Esophagus squamous epithelium (tissue), 5 donors: ENCODE data around the gene STON2. TPM values are rescaled to one million over a fixed set of nuclear protein-coding genes. Genes with fewer than 3 reads are reported as not detected.

ENCODE experiments used
- DNase-seq: peaks from one replicate; lab custom pipeline; 2025; lab: John Stamatoyannopoulos, UW
- H3K27ac ChIP-seq, 4 donors: fragments of 200-600 bp; sonication (generic); one replicate each; pipeline ENCODE4 v1.5.1; 2016 to 2019; ENCODE audit warnings: mild to moderate bottlenecking in 1 of 4
- H3K27me3 ChIP-seq, 4 donors: fragments of 200-600 bp; sonication (generic); 1 replicate in 3 of 4; 2 replicates in 1 of 4; pipeline versions ENCODE4 v1.5.1 to v1.6.0; 2017 to 2021; ENCODE audit warnings: antibody characterized with exemption in 1 of 4
- H3K36me3 ChIP-seq, 3 donors: fragments of 200-600 bp; sonication (generic); one replicate each; pipeline ENCODE4 v1.5.1; 2016 to 2019
- H3K4me1 ChIP-seq, 3 donors: fragments of 200-600 bp; sonication (generic); one replicate each; pipeline ENCODE4 v1.5.1; 2017 to 2019
- H3K4me3 ChIP-seq, 4 donors: fragments of 200-600 bp; sonication (generic); 1 replicate in 3 of 4; 2 replicates in 1 of 4; pipeline ENCODE4 v1.5.1; 2016 to 2019; ENCODE audit warnings: mild to moderate bottlenecking in 2 of 4, moderate library complexity in 1 of 4
- H3K9me3 ChIP-seq, 3 donors: fragments of 200-600 bp; sonication (generic); one replicate each; pipeline ENCODE4 v1.5.1; 2016 to 2019
- POLR2A ChIP-seq, 4 donors: fragments of 450-650 bp; IDR thresholded peaks; one replicate each; pipeline ENCODE4 v1.6.1; 2017; ENCODE audit warnings: antibody characterized with exemption in 4 of 4, mild to moderate bottlenecking in 4 of 4, moderate library complexity in 3 of 4
- WGBS, 2 donors: methylation state at CpG; one replicate each; pipeline ENCODE4 v1.1.5; 2018; 5-methylcytosine and 5-hydroxymethylcytosine counted together
- intact Hi-C: fragments of 100-400 bp; cut with DNase I; formaldehyde crosslinking; loops from one replicate; pipeline ENCODE4 v1.15.0; 2022
- total RNA-seq, 4 donors: library from RNA; depleted of rRNA; stranded (reverse); fragments of >200 nt; gene quantifications; one replicate each; pipeline ENCODE4 v1.1.0, GENCODE V29; 2016
- TF ChIP-seq, protein P1 (sequence below), 6 experiments: fragments of 450-650 bp in 4 of 6; fragments of 200-600 bp in 2 of 6; sonication (generic) in 2 of 6; IDR thresholded peaks; one replicate each; pipeline ENCODE4 v1.5.1; 2016 to 2019; ENCODE audit warnings: antibody characterized with exemption in 6 of 6, mild to moderate bottlenecking in 4 of 6, moderate library complexity in 4 of 6
- donor health status: DM: yes; HTN: yes; CAD: no.

The STON2 gene
- total RNA-seq, 4 donors from 2014 or later: 58.7 to 71.6 (median 67.1) TPM

- no peak overlapping the region for H3K4me3 ChIP-seq
Measured at GRCh38 chr14:81366214-81366613, 33.9 kb downstream of the STON2 start.

GRCh38 chr14:81363746-81364378 is 36.3 kb downstream of the STON2 start:
- Histone ChIP-seq H3K27me3 (no peaks in the 10 kb centered on the region), H3K9me3 (no peaks in the 10 kb centered on the region), H3K4me3 (no peak overlapping the region), H3K4me1 (peaks cover 9 to 51% (median 25%) of the 10 kb centered on the region in 3 donors), H3K27ac (peak overlapping the region; percentile 11 to 65 (median 40)), H3K36me3 (peaks cover 0 to 4% (median 0%) of the 10 kb centered on the region in 3 donors)
- no peak for DNase-seq
- WGBS, 2 donors: 36% methylated on average over 4 of the region's 4 CpGs
- intact Hi-C loops: no loop called here
- no peak for TF ChIP-seq POLR2A (IDR thresholded peaks at IDR 0.05)
- TF ChIP-seq, protein P1, sequence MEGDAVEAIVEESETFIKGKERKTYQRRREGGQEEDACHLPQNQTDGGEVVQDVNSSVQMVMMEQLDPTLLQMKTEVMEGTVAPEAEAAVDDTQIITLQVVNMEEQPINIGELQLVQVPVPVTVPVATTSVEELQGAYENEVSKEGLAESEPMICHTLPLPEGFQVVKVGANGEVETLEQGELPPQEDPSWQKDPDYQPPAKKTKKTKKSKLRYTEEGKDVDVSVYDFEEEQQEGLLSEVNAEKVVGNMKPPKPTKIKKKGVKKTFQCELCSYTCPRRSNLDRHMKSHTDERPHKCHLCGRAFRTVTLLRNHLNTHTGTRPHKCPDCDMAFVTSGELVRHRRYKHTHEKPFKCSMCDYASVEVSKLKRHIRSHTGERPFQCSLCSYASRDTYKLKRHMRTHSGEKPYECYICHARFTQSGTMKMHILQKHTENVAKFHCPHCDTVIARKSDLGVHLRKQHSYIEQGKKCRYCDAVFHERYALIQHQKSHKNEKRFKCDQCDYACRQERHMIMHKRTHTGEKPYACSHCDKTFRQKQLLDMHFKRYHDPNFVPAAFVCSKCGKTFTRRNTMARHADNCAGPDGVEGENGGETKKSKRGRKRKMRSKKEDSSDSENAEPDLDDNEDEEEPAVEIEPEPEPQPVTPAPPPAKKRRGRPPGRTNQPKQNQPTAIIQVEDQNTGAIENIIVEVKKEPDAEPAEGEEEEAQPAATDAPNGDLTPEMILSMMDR (IDR thresholded peaks at IDR 0.05): no peak

More at GRCh38 chr14:81366214-81366613, 33.9 kb downstream of the STON2 start:
- H3K36me3 ChIP-seq: peaks cover 0 to 14% (median 0%) of the 10 kb centered on the region in 3 donors
- peak overlapping the region; percentile 35 to 68 (median 54) for H3K27ac ChIP-seq
- 0 to 17% methylated on average over 1 of the region's 6 CpGs for WGBS, 2 donors
- no peak for DNase-seq
- peaks cover 9 to 59% (median 25%) of the 10 kb centered on the region in 3 donors for H3K4me1 ChIP-seq
- TF ChIP-seq, protein P1 (IDR thresholded peaks at IDR 0.05): no peak
- no peak for TF ChIP-seq POLR2A (IDR thresholded peaks at IDR 0.05)
- no peaks in the 10 kb centered on the region for H3K9me3 ChIP-seq
- intact Hi-C loops: no loop called here
- no peaks in the 10 kb centered on the region for H3K27me3 ChIP-seq

- Histone ChIP-seq H3K4me3 (no peak overlapping the region), H3K36me3 (no peaks in the 10 kb centered on the region), H3K27me3 (no peaks in the 10 kb centered on the region), H3K27ac (no peak overlapping the region), H3K4me1 (peaks cover 0 to 7% (median 0%) of the 10 kb centered on the region in 3 donors), H3K9me3 (peaks cover 0 to 4% (median 0%) of the 10 kb centered on the region in 3 donors)
- no peak for DNase-seq
- TF ChIP-seq, protein P1 (IDR thresholded peaks at IDR 0.05): no peak
- TF ChIP-seq POLR2A (IDR thresholded peaks at IDR 0.05): no peak
- WGBS, 2 donors: 11 to 92% methylated on average over 1 to 5 of the region's 5 CpGs
- intact Hi-C loops: no loop called here
Measured at GRCh38 chr14:81353691-81354323, 46.3 kb downstream of the STON2 start.

DNA sequence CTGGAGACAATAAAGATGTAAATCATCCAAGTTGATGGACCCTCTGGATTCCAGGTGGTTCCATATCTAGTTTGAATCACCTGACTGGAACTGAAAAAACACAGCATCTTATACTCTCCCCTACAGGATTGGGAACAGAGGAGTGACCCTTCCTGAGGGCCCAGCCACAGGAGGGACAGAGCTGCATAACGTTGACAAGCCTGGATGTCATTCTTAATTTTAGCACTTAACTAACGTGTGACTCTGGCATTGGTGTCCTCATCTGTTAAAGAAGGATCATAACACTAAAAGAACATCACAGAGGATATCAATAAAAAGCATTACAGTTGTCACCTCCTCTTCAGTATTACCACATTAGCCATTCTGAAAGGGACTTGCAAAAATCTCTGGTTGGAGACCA is 47.7 kb downstream of the STON2 start:
- no peaks in the 10 kb centered on the region for H3K27me3 ChIP-seq
- TF ChIP-seq, protein P1 (IDR thresholded peaks at IDR 0.05): no peak
- no peak for TF ChIP-seq POLR2A (IDR thresholded peaks at IDR 0.05)
- no peak for DNase-seq
- H3K4me1 ChIP-seq: peaks cover 0 to 7% (median 0%) of the 10 kb centered on the region in 3 donors
- WGBS, 2 donors: 78 to 83% methylated on average over 2 of the region's 2 CpGs
- peaks cover 0 to 4% (median 0%) of the 10 kb centered on the region in 3 donors for H3K9me3 ChIP-seq
- H3K36me3 ChIP-seq: no peaks in the 10 kb centered on the region
- no peak overlapping the region for H3K4me3 ChIP-seq
- intact Hi-C loops: no loop called here
- no peak overlapping the region for H3K27ac ChIP-seq

- intact Hi-C loops: no loop called here
- Histone ChIP-seq H3K27me3 (no peaks in the 10 kb centered on the region), H3K9me3 (peaks cover 0 to 4% (median 0%) of the 10 kb centered on the region in 3 donors), H3K4me3 (no peak overlapping the region), H3K4me1 (peaks cover 0 to 7% (median 0%) of the 10 kb centered on the region in 3 donors), H3K27ac (no peak overlapping the region), H3K36me3 (no peaks in the 10 kb centered on the region)
- no peak for DNase-seq
- TF ChIP-seq, protein P1 (IDR thresholded peaks at IDR 0.05): no peak
- TF ChIP-seq POLR2A (IDR thresholded peaks at IDR 0.05): no peak
Measured at GRCh38 chr14:81351205-81351604, 48.9 kb downstream of the STON2 start.
